Measurements from ENCODE around the gene CUL4A.

DNA sequence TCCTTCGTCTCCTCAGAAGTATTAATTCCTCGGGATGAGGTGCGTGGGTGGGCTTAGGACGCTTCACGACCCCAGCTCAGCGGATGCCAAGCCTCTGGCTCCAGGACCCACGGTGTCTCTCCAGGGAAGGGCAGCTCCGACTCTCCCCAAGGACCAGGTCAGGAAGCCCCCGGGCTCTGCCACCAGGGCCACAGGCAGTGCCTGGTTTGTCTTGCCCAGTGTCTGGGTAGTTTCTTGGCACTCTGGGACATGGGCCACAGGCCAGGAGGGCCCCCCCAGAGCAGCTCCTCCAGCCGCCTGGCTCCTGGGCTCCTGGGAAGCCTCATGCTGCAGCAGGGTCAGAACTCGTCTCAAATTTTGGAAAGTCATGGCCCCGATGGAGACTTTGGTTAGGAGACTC, 48.4 kb upstream of the CUL4A start:
- TF ChIP-seq, protein P1, sequence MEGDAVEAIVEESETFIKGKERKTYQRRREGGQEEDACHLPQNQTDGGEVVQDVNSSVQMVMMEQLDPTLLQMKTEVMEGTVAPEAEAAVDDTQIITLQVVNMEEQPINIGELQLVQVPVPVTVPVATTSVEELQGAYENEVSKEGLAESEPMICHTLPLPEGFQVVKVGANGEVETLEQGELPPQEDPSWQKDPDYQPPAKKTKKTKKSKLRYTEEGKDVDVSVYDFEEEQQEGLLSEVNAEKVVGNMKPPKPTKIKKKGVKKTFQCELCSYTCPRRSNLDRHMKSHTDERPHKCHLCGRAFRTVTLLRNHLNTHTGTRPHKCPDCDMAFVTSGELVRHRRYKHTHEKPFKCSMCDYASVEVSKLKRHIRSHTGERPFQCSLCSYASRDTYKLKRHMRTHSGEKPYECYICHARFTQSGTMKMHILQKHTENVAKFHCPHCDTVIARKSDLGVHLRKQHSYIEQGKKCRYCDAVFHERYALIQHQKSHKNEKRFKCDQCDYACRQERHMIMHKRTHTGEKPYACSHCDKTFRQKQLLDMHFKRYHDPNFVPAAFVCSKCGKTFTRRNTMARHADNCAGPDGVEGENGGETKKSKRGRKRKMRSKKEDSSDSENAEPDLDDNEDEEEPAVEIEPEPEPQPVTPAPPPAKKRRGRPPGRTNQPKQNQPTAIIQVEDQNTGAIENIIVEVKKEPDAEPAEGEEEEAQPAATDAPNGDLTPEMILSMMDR (IDR thresholded peaks at IDR 0.05; ENCODE audit: insufficient read depth, low read length, poor library complexity, severe bottlenecking) = no peak
- TF ChIP-seq EZH2phosphoT487 (conservative IDR thresholded peaks at IDR 0.05; ENCODE audit: low read length) = no peak

Data from SU-DHL-6 (cell line).